Measurements from ENCODE around the gene PSMA7. TPM values are rescaled to one million over a fixed set of nuclear protein-coding genes. Genes with fewer than 3 reads are reported as not detected.

The PSMA7 gene
- total RNA-seq, 1 donor from 2014 or later, result 301 TPM

- Histone ChIP-seq H3K27ac (no peak overlapping the region), H3K4me3 (no peak overlapping the region), H3K9me3 (no peaks in the 10 kb centered on the region), H3K36me3 (peaks cover 59 to 76% of the 10 kb centered on the region in 2 donors), H3K4me1 (peaks cover 0 to 2% of the 10 kb centered on the region in 2 donors), H3K27me3 (no peaks in the 10 kb centered on the region)
- intact Hi-C loops (cut with DNase I), result no loop called here
- DNase-seq (ENCODE audit: low spot score in 2 of 2), result no peak
- no peak for TF ChIP-seq CTCF (IDR thresholded peaks at IDR 0.05)
Measured at GRCh38 chr20:62161347-62161746, 18.2 kb upstream of the PSMA7 start.

- Histone ChIP-seq H3K27ac (no peak overlapping the region), H3K4me3 (no peak overlapping the region), H3K9me3 (no peaks in the 10 kb centered on the region), H3K4me1 (peaks cover 0 to 2% of the 10 kb centered on the region in 2 donors), H3K36me3 (peaks cover 55 to 71% of the 10 kb centered on the region in 2 donors), H3K27me3 (no peaks in the 10 kb centered on the region)
- intact Hi-C loops (cut with DNase I), result no loop called here
- TF ChIP-seq CTCF (IDR thresholded peaks at IDR 0.05), result no peak
- DNase-seq (ENCODE audit: low spot score in 2 of 2), result no peak
Measured at GRCh38 chr20:62160876-62161275, 17.7 kb upstream of the PSMA7 start.

DNA sequence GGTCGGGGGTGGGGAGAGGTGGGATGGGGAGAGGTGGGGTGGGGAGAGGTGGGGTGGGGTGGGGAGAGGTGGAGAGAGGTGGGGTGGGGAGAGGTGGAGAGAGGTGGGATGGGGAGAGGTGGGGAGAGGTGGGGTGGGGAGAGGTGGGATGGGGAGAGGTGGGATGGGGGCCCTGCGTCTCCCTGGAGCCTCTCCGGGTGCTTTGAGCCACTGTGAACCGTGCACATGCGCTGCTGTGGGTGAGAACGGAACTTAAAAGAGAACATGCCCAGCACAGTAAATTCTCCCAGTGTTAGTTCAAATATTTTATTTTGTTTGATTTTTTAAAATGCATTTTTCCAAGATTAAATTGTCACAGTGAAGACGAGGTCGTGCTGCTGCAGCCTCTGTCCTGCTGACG, 17.1 kb upstream of the PSMA7 start:
- Histone ChIP-seq H3K27ac (no peak overlapping the region), H3K4me1 (peaks cover 0 to 2% of the 10 kb centered on the region in 2 donors), H3K4me3 (no peak overlapping the region), H3K27me3 (no peaks in the 10 kb centered on the region), H3K36me3 (peaks cover 49 to 67% of the 10 kb centered on the region in 2 donors), H3K9me3 (no peaks in the 10 kb centered on the region)
- no peak for TF ChIP-seq CTCF (IDR thresholded peaks at IDR 0.05)
- intact Hi-C loops (cut with DNase I), result no loop called here
- DNase-seq (ENCODE audit: low spot score in 2 of 2), result no peak

DNA sequence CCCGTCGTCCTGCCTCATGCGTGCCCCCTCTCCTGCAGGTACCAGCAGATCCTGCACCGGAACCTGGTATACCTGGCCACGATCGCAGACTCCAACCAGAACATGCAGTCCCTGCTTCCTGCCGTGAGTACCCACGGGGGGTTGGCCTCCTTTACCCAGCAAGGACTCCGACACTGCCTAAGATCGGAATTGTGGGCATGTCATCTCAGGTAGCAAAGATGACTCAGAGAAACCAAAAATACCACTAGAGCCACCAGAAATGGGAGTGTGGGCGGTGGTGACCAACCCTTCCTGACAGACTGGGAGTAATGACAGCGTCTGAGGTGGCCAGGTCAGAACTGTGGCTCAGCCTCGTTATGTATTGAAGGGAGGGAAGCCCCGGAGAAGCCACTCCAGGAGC, 16.6 kb upstream of the PSMA7 start:
- no peak overlapping the region for H3K4me3 ChIP-seq
- H3K9me3 ChIP-seq, result no peaks in the 10 kb centered on the region
- DNase-seq (ENCODE audit: low spot score in 2 of 2), result no peak
- H3K4me1 ChIP-seq, result peaks cover 0 to 2% of the 10 kb centered on the region in 2 donors
- H3K27ac ChIP-seq, result no peak overlapping the region
- TF ChIP-seq CTCF (IDR thresholded peaks at IDR 0.05), result no peak
- H3K36me3 ChIP-seq, result peaks cover 45 to 63% of the 10 kb centered on the region in 2 donors
- intact Hi-C loops (cut with DNase I), result no loop called here
- H3K27me3 ChIP-seq, result no peaks in the 10 kb centered on the region

DNA sequence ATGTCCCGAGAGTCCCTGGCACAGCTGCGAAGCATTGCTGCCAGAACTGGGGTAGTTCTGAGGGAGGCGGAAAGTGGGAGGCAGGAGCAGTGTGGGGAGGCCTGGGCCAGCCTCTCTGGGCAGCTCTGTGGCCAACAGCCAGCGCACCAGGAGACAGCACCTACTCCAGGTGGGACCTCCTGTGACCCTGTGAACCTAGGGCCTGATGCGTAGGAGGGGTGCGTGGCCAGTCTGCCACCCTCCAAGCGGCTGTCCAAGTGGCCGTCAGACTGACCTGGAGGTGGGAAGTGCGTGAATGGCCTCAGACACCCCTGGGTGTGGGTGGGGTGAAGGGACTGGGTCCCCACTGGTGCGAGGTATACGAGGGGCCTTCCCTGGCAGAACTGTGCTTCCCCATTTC, 15.9 kb upstream of the PSMA7 start:
- Histone ChIP-seq H3K27ac (no peak overlapping the region), H3K36me3 (peaks cover 41 to 55% of the 10 kb centered on the region in 2 donors), H3K9me3 (no peaks in the 10 kb centered on the region), H3K27me3 (no peaks in the 10 kb centered on the region), H3K4me3 (no peak overlapping the region), H3K4me1 (peaks cover 0 to 2% of the 10 kb centered on the region in 2 donors)
- no peak for DNase-seq (ENCODE audit: low spot score in 2 of 2)
- intact Hi-C loops (cut with DNase I), result no loop called here
- no peak for TF ChIP-seq CTCF (IDR thresholded peaks at IDR 0.05)

- Histone ChIP-seq H3K27me3 (no peaks in the 10 kb centered on the region), H3K36me3 (peaks cover 36 to 50% of the 10 kb centered on the region in 2 donors), H3K4me1 (peaks cover 0 to 2% of the 10 kb centered on the region in 2 donors), H3K9me3 (no peaks in the 10 kb centered on the region), H3K4me3 (no peak overlapping the region), H3K27ac (no peak overlapping the region)
- intact Hi-C loops (cut with DNase I), result no loop called here
- no peak for DNase-seq (ENCODE audit: low spot score in 2 of 2)
- no peak for TF ChIP-seq CTCF (IDR thresholded peaks at IDR 0.05)
Measured at GRCh38 chr20:62158541-62158940, 15.3 kb upstream of the PSMA7 start.

Data from ascending aorta (tissue), 2 donors.